CMK (cell line): ENCODE data around the gene MECR.

Source experiments
- DNase-seq: peaks from one replicate; pipeline ENCODE4 v3.0.0-alpha.2; 2010; ENCODE audit warnings: low read depth

MECR gene

GRCh38 chr1:29255134-29255666 lies 24.5 kb upstream of the MECR start:
- DNase-seq, result no peak

- DNase-seq, result no peak
These were observed 23.6 kb upstream of the MECR start for GRCh38 chr1:29254346-29254745.

- no peak for DNase-seq
These were observed 22.4 kb upstream of the MECR start for GRCh38 chr1:29253180-29253579.

- no peak for DNase-seq
These were observed 20.7 kb upstream of the MECR start for GRCh38 chr1:29251164-29252124.

- DNase-seq, result no peak
These were observed 19.3 kb upstream of the MECR start for GRCh38 chr1:29249951-29250581.

GRCh38 chr1:29249170-29249691 lies 18.5 kb upstream of the MECR start:
- peak; percentile 41 for DNase-seq

- no peak for DNase-seq
These were observed 17.7 kb upstream of the MECR start for GRCh38 chr1:29248409-29248808.

GRCh38 chr1:29247571-29248273 lies 17.0 kb upstream of the MECR start:
- DNase-seq, result no peak

GRCh38 chr1:29247044-29247443 lies 16.3 kb upstream of the MECR start:
- DNase-seq, result no peak

GRCh38 chr1:29245876-29246275 lies 15.1 kb upstream of the MECR start:
- DNase-seq, result no peak

- no peak for DNase-seq
These were observed 14.5 kb upstream of the MECR start for GRCh38 chr1:29245261-29245660.

GRCh38 chr1:29243871-29244200 lies 13.1 kb upstream of the MECR start:
- no peak for DNase-seq

GRCh38 chr1:29243023-29243870 lies 12.5 kb upstream of the MECR start:
- DNase-seq, result no peak

- no peak for DNase-seq
These were observed 10.3 kb upstream of the MECR start for GRCh38 chr1:29240986-29241385.

GRCh38 chr1:29240400-29240837 lies 9.7 kb upstream of the MECR start:
- no peak for DNase-seq

GRCh38 chr1:29239142-29239541 lies 8.4 kb upstream of the MECR start:
- DNase-seq, result no peak

GRCh38 chr1:29238620-29239002 lies 7.9 kb upstream of the MECR start:
- DNase-seq, result no peak

- DNase-seq, result no peak
These were observed 7.3 kb upstream of the MECR start for GRCh38 chr1:29237852-29238619.

GRCh38 chr1:29237129-29237821 lies 6.5 kb upstream of the MECR start:
- peak; percentile 45 for DNase-seq

GRCh38 chr1:29236712-29237128 lies 6.0 kb upstream of the MECR start:
- no peak for DNase-seq
